ENCODE measurements around the gene CNP.

The CNP gene

DNA sequence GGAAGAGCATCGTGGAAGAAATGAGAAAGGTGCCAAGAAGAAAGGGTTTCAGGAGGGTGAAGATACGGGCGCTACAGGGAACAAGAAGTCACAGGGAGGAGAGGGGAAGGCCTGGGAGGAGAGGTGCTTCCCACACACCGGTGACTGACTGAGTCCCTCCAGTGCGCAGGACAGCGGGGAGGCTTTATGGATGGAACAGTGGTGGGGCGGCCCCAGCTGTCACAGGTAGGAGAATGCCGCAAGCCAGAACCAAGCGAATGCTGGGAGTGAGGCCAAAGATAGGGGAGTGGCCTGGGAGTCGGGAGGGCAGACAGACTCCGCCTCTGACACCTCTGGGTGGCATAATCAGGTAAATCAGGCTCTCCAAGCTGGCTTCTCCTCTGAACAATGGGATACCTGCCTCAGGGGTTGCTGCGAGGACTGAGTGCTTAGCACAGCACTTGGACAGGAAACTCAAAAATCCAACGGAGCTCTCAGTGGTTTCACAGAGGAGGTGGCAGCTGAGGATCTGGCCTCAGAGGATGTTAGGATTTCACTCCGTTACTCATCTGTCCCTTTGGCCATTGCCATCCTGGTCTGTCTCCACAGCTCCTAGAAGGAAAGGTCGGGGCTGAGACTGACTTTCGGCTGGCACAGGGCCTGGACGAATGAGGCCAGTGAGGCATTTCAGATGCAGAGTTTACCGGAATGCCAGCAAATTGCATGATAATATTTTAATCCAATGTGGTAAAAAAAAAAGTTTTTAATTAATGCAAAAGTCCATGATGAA lies 717 bp upstream of the CNP start:
- no peak overlapping the region for H3K27ac ChIP-seq (ENCODE audit: low read length)
- peak overlapping the region; percentile 68 for H3K4me3 ChIP-seq (ENCODE audit: low read length)

GRCh38 chr17:41967141-41967920 lies 736 bp downstream of the CNP start:
- H3K27ac ChIP-seq (ENCODE audit: low read length): no peak overlapping the region
- no peaks in the 10 kb centered on the region for H3K27me3 ChIP-seq (ENCODE audit: insufficient read depth, low read length)
- H3K4me3 ChIP-seq (ENCODE audit: low read length): peak overlapping the region; percentile 68

More for the DNA sequence above, 717 bp upstream of the CNP start:
- Histone ChIP-seq H3K36me3 (ENCODE audit: insufficient read depth, low read depth, low read length) (peaks cover 13% of the 10 kb centered on the region), H3K27me3 (ENCODE audit: insufficient read depth, low read length) (no peaks in the 10 kb centered on the region), H3K4me1 (ENCODE audit: insufficient read depth, low read length) (peaks cover 6% of the 10 kb centered on the region; the same call in 1 of the 2 replicates), H3K9me3 (ENCODE audit: insufficient read depth, low read depth, low read length) (no peaks in the 10 kb centered on the region), H3K9ac (ENCODE audit: low read depth, low read length) (peak overlapping the region; percentile 66)

GRCh38 chr17:41967921-41968578 lies 1.5 kb downstream of the CNP start:
- Histone ChIP-seq H3K27ac (ENCODE audit: low read length) (no peak overlapping the region), H3K4me1 (ENCODE audit: insufficient read depth, low read length) (peaks cover 6% of the 10 kb centered on the region; the same call in 1 of the 2 replicates), H3K4me3 (ENCODE audit: low read length) (peak overlapping the region; percentile 68; the same call in 1 of the 2 replicates), H3K27me3 (ENCODE audit: insufficient read depth, low read length) (no peaks in the 10 kb centered on the region), H3K9ac (ENCODE audit: low read depth, low read length) (peak overlapping the region; percentile 66; the same call in 1 of the 2 replicates), H3K36me3 (ENCODE audit: insufficient read depth, low read depth, low read length) (peaks cover 33% of the 10 kb centered on the region), H3K9me3 (ENCODE audit: insufficient read depth, low read depth, low read length) (no peaks in the 10 kb centered on the region)

More at GRCh38 chr17:41967141-41967920, 736 bp downstream of the CNP start:
- peaks cover 6% of the 10 kb centered on the region; the same call in 1 of the 2 replicates for H3K4me1 ChIP-seq (ENCODE audit: insufficient read depth, low read length)
- peak overlapping the region; percentile 66 for H3K9ac ChIP-seq (ENCODE audit: low read depth, low read length)
- H3K36me3 ChIP-seq (ENCODE audit: insufficient read depth, low read depth, low read length): peaks cover 26% of the 10 kb centered on the region
- no peaks in the 10 kb centered on the region for H3K9me3 ChIP-seq (ENCODE audit: insufficient read depth, low read depth, low read length)

DNA sequence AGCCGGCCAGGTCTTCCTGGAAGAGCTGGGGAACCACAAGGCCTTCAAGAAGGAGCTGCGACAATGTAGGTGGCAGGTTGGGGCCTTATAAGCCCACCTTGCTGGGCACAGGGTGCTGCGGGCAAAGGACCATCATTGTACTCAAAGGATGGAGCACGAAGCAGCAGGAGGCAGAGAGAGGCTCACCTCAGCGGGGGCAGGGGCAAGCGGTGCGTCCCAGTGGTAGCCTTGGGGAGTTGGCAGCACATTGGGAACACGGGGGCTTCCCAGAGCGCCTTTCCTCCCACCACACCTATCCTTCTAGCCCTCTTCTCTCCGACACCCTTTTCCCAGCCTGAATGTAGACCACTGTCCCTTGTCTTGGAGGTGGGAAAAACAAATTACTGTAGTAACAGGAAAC lies 2.1 kb downstream of the CNP start:
- Histone ChIP-seq H3K9ac (ENCODE audit: low read depth, low read length) (no peak overlapping the region), H3K4me3 (ENCODE audit: low read length) (no peak overlapping the region), H3K9me3 (ENCODE audit: insufficient read depth, low read depth, low read length) (no peaks in the 10 kb centered on the region), H3K27me3 (ENCODE audit: insufficient read depth, low read length) (no peaks in the 10 kb centered on the region), H3K27ac (ENCODE audit: low read length) (no peak overlapping the region), H3K4me1 (ENCODE audit: insufficient read depth, low read length) (peaks cover 6% of the 10 kb centered on the region; the same call in 1 of the 2 replicates), H3K36me3 (ENCODE audit: insufficient read depth, low read depth, low read length) (peaks cover 39% of the 10 kb centered on the region)

DNA sequence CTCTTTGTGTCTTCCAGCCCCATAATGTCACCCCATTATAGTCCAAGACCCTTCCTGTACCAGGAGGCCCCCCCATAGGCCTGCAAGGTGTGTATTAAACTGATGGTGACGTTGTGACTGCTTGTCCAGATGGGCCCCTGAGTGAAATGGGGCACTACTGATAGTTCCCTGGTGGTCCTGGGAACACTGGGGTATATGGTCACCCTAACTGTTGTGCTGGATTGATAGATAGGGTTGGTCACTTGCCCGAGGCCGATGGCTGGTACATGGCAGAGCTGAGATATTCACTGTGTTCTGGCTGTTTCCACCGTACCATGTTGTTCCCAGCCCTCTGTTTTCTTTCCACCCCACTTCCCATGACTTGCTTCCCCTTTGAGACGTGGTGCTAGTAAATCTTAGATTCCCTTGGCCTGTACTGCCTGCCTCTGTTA lies 4.3 kb downstream of the CNP start:
- Histone ChIP-seq H3K4me3 (ENCODE audit: low read length) (no peak overlapping the region), H3K27me3 (ENCODE audit: insufficient read depth, low read length) (no peaks in the 10 kb centered on the region), H3K9me3 (ENCODE audit: insufficient read depth, low read depth, low read length) (no peaks in the 10 kb centered on the region), H3K27ac (ENCODE audit: low read length) (no peak overlapping the region), H3K36me3 (ENCODE audit: insufficient read depth, low read depth, low read length) (peaks cover 62% of the 10 kb centered on the region), H3K4me1 (ENCODE audit: insufficient read depth, low read length) (peaks cover 2% of the 10 kb centered on the region; the same call in 1 of the 2 replicates), H3K9ac (ENCODE audit: low read depth, low read length) (no peak overlapping the region)

- Histone ChIP-seq H3K27ac (ENCODE audit: low read length) (no peak overlapping the region), H3K9me3 (ENCODE audit: insufficient read depth, low read depth, low read length) (no peaks in the 10 kb centered on the region), H3K4me3 (ENCODE audit: low read length) (no peak overlapping the region), H3K36me3 (ENCODE audit: insufficient read depth, low read depth, low read length) (peaks cover 72% of the 10 kb centered on the region), H3K27me3 (ENCODE audit: insufficient read depth, low read length) (no peaks in the 10 kb centered on the region), H3K4me1 (ENCODE audit: insufficient read depth, low read length) (0 out of 2 replicates have a peak, but pooled peaks cover 2% of the 10 kb centered on the region), H3K9ac (ENCODE audit: low read depth, low read length) (no peak overlapping the region)
Measured at GRCh38 chr17:41971721-41972523, 5.3 kb downstream of the CNP start.

GRCh38 chr17:41972571-41973407 lies 6.2 kb downstream of the CNP start:
- no peaks in the 10 kb centered on the region for H3K4me1 ChIP-seq (ENCODE audit: insufficient read depth, low read length)
- H3K27ac ChIP-seq (ENCODE audit: low read length): no peak overlapping the region
- H3K9ac ChIP-seq (ENCODE audit: low read depth, low read length): no peak overlapping the region
- H3K36me3 ChIP-seq (ENCODE audit: insufficient read depth, low read depth, low read length): peaks cover 81% of the 10 kb centered on the region
- H3K4me3 ChIP-seq (ENCODE audit: low read length): no peak overlapping the region
- H3K27me3 ChIP-seq (ENCODE audit: insufficient read depth, low read length): no peaks in the 10 kb centered on the region
- H3K9me3 ChIP-seq (ENCODE audit: insufficient read depth, low read depth, low read length): no peaks in the 10 kb centered on the region

- Histone ChIP-seq H3K27ac (ENCODE audit: low read length) (no peak overlapping the region), H3K4me1 (ENCODE audit: insufficient read depth, low read length) (no peaks in the 10 kb centered on the region), H3K4me3 (ENCODE audit: low read length) (no peak overlapping the region), H3K27me3 (ENCODE audit: insufficient read depth, low read length) (no peaks in the 10 kb centered on the region), H3K36me3 (ENCODE audit: insufficient read depth, low read depth, low read length) (peaks cover 82% of the 10 kb centered on the region), H3K9me3 (ENCODE audit: insufficient read depth, low read depth, low read length) (no peaks in the 10 kb centered on the region), H3K9ac (ENCODE audit: low read depth, low read length) (no peak overlapping the region)
Measured at GRCh38 chr17:41973408-41973811, 6.8 kb downstream of the CNP start.

- H3K36me3 ChIP-seq (ENCODE audit: insufficient read depth, low read depth, low read length): peaks cover 82% of the 10 kb centered on the region
- no peak overlapping the region for H3K4me3 ChIP-seq (ENCODE audit: low read length)
- H3K27me3 ChIP-seq (ENCODE audit: insufficient read depth, low read length): no peaks in the 10 kb centered on the region
- no peaks in the 10 kb centered on the region for H3K9me3 ChIP-seq (ENCODE audit: insufficient read depth, low read depth, low read length)
- H3K9ac ChIP-seq (ENCODE audit: low read depth, low read length): no peak overlapping the region
- H3K27ac ChIP-seq (ENCODE audit: low read length): no peak overlapping the region
- H3K4me1 ChIP-seq (ENCODE audit: insufficient read depth, low read length): no peaks in the 10 kb centered on the region
Measured at GRCh38 chr17:41974031-41974430, 7.4 kb downstream of the CNP start.

- H3K36me3 ChIP-seq (ENCODE audit: insufficient read depth, low read depth, low read length): peaks cover 83% of the 10 kb centered on the region
- no peaks in the 10 kb centered on the region for H3K9me3 ChIP-seq (ENCODE audit: insufficient read depth, low read depth, low read length)
- no peaks in the 10 kb centered on the region for H3K4me1 ChIP-seq (ENCODE audit: insufficient read depth, low read length)
- H3K27ac ChIP-seq (ENCODE audit: low read length): no peak overlapping the region
- H3K27me3 ChIP-seq (ENCODE audit: insufficient read depth, low read length): no peaks in the 10 kb centered on the region
- no peak overlapping the region for H3K9ac ChIP-seq (ENCODE audit: low read depth, low read length)
- H3K4me3 ChIP-seq (ENCODE audit: low read length): no peak overlapping the region
Measured at GRCh38 chr17:41974658-41975057, 8.1 kb downstream of the CNP start.
